Hepatic stellate cell (primary cell): Measurements from ENCODE around the gene RAB11A.
A peak's percentile ranks its signal among the peaks of the same experiment; 100 is the strongest.

ENCODE experiments used
- DNase-seq: peaks from one replicate; pipeline ENCODE4 v3.0.0; 2011; ENCODE audit warnings: low spot score

The RAB11A gene

DNA sequence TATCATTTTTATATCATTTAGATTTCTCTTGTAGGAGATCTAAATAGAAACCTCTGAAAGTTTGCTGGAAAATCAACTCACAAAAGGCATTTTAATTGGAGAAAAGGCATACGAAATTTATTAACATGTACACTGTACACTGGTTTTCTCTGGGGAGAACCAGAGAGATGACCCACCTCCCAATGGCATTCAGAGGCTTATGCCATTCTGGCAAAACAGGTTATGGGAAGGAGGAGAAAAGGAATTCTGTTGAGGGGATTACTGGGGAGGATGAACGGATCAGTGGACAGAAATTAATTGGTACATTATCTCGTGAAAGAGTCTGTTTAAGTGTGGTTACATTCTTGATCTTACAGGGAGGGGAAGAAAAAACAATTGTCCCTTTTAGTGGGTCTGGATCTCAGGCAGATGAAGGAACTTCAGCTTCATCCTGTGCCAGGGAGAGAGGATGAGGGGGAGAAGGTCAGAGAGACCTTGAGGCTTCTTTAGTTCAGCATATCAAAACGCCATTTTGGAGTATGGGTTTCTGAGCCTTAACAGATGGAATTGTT is 16.5 kb downstream of the RAB11A start:
- DNase-seq = no peak

DNA sequence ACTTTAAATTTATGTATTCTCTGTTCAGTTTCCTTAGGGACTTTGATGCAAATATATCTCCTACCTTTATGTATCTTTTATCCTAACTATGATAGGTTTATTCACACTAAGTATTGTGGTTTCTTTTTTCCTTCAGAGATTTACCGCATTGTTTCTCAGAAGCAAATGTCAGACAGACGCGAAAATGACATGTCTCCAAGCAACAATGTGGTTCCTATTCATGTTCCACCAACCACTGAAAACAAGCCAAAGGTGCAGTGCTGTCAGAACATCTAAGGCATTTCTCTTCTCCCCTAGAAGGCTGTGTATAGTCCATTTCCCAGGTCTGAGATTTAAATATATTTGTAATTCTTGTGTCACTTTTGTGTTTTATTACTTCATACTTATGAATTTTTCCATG is 18.3 kb downstream of the RAB11A start:
- DNase-seq = no peak

DNA sequence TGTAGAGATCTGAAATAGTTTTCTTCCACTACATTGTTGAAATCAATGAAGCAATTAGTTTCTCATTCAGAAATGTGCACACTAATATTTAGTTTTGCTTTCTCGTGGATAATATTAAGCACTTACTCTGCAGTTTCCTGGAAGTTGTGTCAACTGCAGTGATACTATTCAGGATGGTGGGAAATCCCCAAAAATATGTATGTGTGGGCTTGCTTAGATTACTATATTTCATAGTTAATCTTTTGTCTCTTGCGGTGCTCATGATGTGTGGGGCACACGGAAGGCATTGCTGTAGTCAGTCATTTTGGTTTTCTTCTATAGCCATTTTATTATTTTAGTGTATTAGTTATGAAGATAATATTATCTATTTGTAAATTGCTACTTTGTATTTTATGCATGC is 19.7 kb downstream of the RAB11A start:
- DNase-seq = no peak

- DNase-seq = no peak
These were observed 23.8 kb downstream of the RAB11A start for GRCh38 chr15:65893060-65893459.

- DNase-seq = no peak
These were observed 26.9 kb downstream of the RAB11A start for GRCh38 chr15:65896236-65896635.

GRCh38 chr15:65900488-65900887 is 31.2 kb downstream of the RAB11A start:
- DNase-seq = no peak

- no peak for DNase-seq
These were observed 32.0 kb downstream of the RAB11A start for GRCh38 chr15:65901336-65901735.

GRCh38 chr15:65901836-65902235 is 32.5 kb downstream of the RAB11A start:
- no peak for DNase-seq

GRCh38 chr15:65902373-65902772 is 33.1 kb downstream of the RAB11A start:
- no peak for DNase-seq

- peak; percentile 41 for DNase-seq
These were observed 34.2 kb downstream of the RAB11A start for GRCh38 chr15:65903296-65904073.

- DNase-seq = no peak
These were observed 35.0 kb downstream of the RAB11A start for GRCh38 chr15:65904301-65904700.

DNA sequence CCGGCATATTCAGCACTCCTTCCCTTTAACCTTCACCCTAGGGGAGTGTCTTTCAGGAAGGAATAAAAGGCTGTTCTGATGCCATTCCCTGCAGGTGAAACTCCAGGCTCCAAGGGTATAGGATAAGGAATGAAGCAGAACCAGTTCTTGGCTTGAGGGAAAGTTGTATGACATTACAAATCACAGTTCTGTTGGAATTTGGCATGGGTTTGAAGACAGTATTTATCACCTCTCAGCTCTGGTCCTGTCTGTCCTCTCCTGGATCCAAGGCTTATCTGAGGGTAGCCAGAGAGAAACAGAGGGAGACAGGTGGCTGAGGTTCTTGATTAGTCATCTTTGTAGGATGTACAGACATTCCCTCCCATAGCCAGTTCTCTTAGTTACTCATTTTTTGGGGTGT is 37.1 kb downstream of the RAB11A start:
- DNase-seq = no peak

- DNase-seq = no peak
These were observed 38.4 kb downstream of the RAB11A start for GRCh38 chr15:65907661-65908060.

GRCh38 chr15:65908876-65909275 is 39.6 kb downstream of the RAB11A start:
- DNase-seq = no peak

DNA sequence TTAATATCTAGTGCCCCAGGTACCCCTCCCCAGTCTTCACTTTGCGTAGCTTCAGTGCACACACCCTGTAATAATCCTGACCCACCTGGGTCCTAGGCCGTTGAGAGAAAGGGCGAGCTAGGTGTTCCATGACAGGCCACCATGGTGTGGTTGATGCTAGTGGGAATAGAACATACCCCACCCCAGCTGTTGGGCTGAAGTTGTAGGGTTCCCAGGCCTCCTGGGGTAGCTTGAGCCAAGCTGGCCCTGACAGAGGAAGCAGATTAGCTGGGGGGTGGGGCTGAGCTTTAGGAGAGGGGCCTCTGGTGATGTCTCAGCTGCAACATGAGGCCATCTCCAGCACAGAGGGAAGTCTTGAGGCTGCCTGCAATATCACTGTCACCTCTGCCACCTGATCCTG is 40.5 kb downstream of the RAB11A start:
- DNase-seq = no peak

DNA sequence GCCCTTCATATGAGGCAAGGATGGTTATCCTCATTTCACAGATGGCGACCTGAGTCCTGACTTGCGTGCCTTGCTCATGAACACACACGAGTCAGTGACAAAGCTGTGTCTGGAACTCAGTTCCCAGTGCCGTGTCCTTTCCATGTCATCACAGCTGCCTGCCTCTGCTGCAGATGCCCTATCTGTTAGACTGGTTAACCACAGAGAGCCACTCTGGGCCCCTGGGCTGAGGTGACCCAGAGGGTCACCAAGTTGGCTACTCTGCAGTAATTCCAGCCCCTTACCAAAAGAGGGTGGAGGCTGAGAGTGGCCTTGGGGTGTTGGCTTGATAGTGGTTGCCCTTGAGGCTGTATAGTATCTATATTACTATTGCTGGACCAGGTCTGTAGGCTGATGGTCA is 41.0 kb downstream of the RAB11A start:
- DNase-seq = no peak

- DNase-seq = no peak
These were observed 42.9 kb downstream of the RAB11A start for GRCh38 chr15:65912235-65912634.

- no peak for DNase-seq
These were observed 44.4 kb downstream of the RAB11A start for GRCh38 chr15:65913631-65914199.

DNA sequence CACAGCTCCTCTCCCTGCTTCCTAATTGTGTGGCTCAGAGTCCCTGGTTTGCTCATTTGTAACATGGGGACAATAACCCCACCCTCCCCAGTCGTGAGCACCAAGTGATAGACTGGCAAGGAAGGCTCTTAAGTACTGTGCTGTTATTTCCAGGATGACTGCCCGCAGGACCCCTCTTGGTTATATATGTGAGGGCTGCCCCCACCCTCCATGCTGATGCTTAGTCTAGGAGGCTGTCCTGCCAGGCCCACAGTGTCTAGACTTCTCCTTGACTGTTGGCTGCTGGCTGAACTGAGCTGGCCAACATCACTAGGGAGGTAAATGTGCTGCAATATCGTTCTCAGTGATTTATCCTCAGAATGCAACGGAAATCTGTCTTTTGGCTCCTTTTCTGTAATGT is 45.1 kb downstream of the RAB11A start:
- no peak for DNase-seq

DNA sequence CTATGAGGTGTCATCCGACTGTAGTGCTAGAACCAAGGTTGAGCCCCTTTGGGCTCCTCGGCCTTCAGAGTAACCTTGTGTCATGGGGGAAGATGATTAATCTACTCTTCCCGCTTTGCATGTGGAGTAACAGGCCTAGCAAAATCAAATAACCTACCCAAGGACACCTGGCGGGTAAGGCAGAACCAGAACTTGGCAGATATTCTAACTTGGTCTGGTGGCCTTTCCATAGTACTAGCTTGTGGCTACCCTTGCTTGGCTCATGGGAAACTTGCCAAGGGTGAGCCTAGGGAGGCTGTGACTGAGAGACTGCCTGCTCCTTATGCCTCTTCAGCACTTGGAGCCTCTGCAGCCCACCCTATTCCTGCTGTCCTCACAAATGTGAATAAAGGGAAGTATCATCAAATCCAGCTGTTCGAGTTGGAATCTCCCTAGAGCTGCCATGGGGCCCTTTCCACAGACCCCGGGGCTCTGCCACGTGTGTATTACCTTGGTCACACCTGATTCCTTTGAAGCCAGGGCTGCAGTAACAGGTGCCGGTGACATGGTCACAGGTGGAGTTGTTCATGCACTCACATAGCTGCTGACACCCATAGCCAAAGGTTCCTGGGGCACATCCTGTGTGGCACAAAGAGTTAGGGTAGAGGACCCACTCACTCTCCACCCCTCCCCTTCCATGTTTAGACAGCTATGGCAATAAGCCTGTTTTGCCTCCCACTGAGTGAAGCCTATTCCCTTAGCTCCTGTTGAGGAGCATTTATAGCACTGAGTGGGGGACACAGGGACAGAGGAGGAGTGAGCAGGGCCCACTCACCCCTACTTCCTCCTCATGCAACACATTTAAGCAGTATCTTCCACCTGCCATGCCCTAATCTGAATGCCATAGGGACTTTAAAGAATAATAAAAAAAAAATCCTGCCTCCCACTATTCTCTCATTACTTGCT is 46.0 kb downstream of the RAB11A start:
- no peak for DNase-seq

DNA sequence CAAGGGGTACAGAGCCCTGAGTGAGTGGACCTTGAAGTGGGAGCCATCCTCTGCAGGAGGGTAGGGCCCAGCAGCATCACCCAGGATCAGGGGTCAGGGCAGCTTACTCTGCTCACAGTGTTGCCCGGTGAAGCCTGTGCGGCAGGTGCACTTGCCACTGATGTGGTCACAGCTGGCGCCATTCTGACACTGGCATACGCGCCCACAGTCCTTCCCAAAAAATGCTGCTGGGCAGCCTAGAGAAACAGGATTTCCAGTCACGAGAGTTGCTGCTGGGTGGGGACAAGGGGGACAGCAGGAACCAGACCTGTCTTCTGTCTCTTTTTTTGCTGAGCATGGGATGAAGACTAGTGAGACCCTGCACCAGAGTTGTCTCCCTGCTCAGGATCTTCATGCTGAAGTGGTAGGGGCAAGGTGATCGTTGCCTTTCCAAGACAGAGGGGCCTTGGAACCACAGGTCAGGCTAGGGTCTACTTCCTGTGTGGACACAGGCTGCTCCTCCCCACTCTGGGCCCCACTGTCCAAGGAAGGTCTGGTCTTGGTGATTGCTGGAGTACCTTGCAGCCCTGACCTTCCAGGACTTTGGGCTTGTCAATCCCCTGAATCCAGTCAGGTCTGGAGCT is 46.9 kb downstream of the RAB11A start:
- no peak for DNase-seq
